ENCODE results near the gene CR1L.
"Not testable (repeated sequence)": the region's sequence is repeated elsewhere in the genome, so short reads cannot be mapped to it uniquely, and the experiment has no call there.

The CR1L gene

DNA sequence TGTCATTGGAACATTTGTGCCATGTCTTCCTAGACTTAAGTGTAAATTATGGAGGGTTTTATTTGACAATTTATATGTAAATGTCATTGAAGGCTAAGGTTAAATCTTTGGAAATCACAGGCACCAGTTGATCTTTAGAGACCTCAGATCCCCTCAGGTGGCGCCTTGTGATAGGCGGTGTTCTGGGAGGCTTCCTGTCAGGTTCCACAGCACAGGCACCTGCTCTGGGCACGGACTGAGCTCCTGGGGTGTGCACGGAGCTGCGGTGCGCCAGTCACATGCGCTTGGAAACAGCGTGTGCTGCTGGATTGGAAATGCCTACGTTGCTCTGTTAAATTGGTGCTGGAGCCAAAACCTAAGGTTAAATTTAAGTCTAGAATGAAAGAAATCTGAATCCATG is 119.0 kb downstream of the CR1L start:
- TF ChIP-seq, protein P1, sequence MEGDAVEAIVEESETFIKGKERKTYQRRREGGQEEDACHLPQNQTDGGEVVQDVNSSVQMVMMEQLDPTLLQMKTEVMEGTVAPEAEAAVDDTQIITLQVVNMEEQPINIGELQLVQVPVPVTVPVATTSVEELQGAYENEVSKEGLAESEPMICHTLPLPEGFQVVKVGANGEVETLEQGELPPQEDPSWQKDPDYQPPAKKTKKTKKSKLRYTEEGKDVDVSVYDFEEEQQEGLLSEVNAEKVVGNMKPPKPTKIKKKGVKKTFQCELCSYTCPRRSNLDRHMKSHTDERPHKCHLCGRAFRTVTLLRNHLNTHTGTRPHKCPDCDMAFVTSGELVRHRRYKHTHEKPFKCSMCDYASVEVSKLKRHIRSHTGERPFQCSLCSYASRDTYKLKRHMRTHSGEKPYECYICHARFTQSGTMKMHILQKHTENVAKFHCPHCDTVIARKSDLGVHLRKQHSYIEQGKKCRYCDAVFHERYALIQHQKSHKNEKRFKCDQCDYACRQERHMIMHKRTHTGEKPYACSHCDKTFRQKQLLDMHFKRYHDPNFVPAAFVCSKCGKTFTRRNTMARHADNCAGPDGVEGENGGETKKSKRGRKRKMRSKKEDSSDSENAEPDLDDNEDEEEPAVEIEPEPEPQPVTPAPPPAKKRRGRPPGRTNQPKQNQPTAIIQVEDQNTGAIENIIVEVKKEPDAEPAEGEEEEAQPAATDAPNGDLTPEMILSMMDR (conservative IDR thresholded peaks at IDR 0.05), result no peak
- no peak overlapping the region for H3K27ac ChIP-seq

DNA sequence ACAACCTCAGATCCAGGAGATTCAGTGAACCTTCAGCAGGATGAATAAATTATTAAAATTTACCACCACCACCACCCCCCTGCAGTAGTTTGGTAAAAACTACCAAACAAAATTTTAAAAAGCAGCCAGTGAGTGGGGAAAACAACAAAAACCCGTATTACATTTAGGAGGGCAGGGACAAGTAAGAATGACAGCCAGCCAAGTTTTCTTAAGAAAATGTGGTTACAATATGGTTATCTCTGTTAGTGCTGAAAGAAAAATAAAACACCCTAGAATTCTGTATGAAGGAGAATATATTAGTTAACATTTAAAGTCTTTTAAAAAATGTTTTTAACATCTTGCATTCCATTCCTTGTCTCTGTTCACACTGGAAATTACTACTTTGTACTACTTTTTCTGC is 121.6 kb downstream of the CR1L start:
- no peak overlapping the region for H3K27ac ChIP-seq
- TF ChIP-seq, protein P1 (conservative IDR thresholded peaks at IDR 0.05), result no peak

DNA sequence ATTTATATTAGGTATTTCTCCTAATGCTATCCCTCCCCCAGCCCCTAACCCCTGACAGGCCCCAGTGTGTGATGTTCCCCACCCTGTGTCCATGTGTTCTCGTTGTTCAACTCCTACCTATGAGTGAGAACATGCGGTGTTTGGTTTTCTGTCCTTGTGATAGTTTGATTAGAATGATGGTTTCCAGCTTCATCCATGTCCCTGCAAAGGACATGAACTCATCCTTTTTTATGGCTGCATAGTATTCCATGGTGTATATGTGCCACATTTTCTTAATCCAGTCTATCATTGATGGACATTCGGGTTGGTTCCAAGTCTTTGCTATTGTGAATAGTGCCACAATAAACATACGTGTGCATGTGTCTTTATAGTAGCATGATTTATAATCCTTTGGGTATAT is 125.6 kb downstream of the CR1L start:
- H3K27ac ChIP-seq, result not testable (repeated sequence)

All from VCaP (cell line).